Right ventricle myocardium superior (tissue), 1 donor: ENCODE data around the gene GPC5. TPM values are rescaled to one million over a fixed set of nuclear protein-coding genes. Genes with fewer than 3 reads are reported as not detected.
"Not testable (repeated sequence)": the region's sequence is repeated elsewhere in the genome, so short reads cannot be mapped to it uniquely, and the experiment has no call there.

Source experiments
- ATAC-seq: fragments of 200-7000 bp; cut with Tn5 transposase; one replicate; pipeline ENCODE4 v1.9.1; 2020; ENCODE audit warnings: mild to moderate bottlenecking; ENCODE audit not compliant: poor library complexity
- DNase-seq: peaks from one replicate; pipeline ENCODE4 v3.0.0-alpha.2; 2020
- intact Hi-C: fragments of 100-400 bp; cut with DNase I; formaldehyde crosslinking; loops from one replicate; pipeline ENCODE4 v1.11.2; 2022
- total RNA-seq: library from RNA; stranded (reverse); fragmentation: NEBNext Ultra II Directional; extraction: Animal tissue kit (Norgen Biotek cat#: 25700); gene quantifications from one replicate; pipeline ENCODE4 v1.2.1, GENCODE V29; 2021
- donor health status: DM: no; HTN: yes; CAD: no; lungs with severe emphysema.

GPC5 gene
- total RNA-seq, 1 donor from 2014 or later: 1.4 TPM

DNA sequence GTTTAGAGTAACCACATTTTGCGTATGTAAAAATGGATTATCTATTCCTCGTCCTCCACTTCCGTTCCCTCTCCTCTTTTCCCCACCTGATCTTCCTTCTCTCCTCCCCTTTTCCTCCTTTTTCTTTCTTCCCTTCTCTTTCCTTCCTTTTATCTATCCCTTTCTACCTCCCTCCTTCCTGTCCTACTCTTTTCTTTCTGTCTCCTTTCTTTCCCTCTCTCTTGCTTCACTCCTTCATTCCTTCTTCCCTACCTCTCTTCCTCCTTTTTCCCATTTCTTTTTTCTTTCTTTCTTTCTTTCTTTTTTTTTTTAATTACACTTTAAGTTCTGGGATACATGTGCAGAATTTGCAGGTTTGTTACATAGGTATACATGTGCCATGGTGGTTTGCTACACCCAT lies 1139.7 kb downstream of the GPC5 start:
- intact Hi-C loops: no loop called here
- no peak for ATAC-seq

GRCh38 chr13:92539148-92539547 lies 1140.7 kb downstream of the GPC5 start:
- intact Hi-C loops, ATAC-seq, DNase-seq: not testable (repeated sequence)

More for the DNA sequence above, 1139.7 kb downstream of the GPC5 start:
- no peak for DNase-seq

DNA sequence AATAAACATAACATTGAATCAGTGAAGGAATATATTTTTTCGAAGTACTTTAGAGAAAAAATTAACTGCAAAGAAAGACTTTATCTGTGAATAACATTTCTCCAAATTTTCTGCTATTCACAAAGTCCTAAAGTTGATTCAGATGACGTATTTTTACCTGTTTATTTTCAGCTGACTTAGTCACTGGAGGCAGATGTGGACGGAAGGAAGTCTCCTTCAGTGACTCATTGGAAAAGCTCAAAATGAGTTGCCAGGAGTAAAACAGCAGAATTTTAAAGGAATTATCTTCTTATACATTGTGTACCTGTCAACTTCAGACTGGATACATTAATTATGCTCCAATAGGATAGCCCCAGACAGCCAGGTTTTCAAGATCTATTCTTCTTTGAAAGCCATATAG lies 1148.8 kb downstream of the GPC5 start:
- intact Hi-C loops: no loop called here
- DNase-seq (no peak), ATAC-seq (no peak)

- intact Hi-C loops: no loop called here
- DNase-seq (no peak), ATAC-seq (no peak)
Observed at GRCh38 chr13:92549276-92549675, 1150.9 kb downstream of the GPC5 start.

DNA sequence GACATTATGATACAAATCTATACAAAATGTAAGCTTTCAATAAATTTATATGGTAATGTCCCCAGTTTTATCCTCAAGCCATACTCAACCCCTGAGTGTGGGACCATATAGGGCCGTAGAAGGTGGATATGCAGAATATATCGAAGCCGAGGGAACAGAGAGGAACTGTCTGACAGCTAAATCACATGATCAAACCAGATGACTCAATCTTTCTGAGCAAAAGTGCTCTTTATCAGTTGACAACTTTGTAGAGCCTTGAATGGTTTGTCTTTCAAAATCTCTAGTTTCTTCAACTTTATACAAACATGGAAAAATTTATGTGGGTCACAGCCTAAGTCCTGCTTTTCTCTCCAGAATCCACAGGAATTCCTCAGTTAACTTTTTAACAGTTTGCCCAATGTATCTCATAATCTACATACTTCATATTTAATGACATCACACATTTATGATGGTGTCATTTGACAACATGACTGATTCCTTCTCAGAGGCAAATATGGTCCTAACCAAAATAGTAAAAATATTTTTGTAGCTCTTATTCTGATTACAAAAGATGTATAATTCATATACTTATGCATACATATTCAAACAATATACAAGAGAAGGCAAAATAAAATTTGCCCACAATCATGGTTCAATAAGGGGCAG lies 1155.2 kb downstream of the GPC5 start:
- intact Hi-C loops: no loop called here
- DNase-seq (no peak), ATAC-seq (no peak)

GRCh38 chr13:92560883-92561282 lies 1162.5 kb downstream of the GPC5 start:
- DNase-seq: no peak
- intact Hi-C loops: no loop called here
- no peak for ATAC-seq

DNA sequence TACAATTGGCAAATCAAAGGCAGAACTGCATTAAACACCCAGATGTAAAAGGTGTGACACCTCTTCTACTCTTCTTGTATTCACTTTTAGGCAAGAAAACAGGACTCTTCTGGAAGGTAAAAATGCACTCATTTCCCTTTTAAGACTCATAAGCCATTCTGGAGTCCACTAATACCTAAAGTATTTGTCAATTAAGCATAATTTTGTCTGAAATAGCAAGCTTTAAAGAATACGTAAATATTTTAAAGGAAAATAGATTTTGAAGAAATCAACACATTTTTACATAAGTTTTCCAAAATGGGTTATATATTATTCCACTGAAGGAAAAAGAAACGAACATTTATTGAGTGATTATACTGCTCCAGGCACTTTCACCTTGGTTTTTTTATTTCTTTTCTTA lies 1166.5 kb downstream of the GPC5 start:
- intact Hi-C loops: no loop called here
- DNase-seq: no peak
- no peak for ATAC-seq

DNA sequence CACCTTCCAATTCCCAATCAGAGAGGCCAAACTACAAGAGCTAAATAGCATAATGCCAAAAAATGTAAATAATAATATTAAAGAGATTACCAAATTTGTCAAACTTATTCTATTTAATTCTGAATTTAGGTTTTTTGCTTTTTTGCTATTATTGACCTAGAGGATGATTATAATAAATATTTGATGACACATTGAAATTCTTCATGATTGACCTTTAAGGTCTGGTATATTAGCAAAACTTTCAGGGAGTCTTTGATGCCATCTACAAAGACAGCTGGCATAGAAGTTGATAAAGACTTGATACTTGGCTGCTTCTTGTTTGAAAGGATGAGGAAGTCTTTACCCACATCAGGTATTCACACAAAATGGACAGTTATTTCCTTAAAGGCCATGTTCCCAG lies 1168.3 kb downstream of the GPC5 start:
- intact Hi-C loops: no loop called here
- ATAC-seq (no peak), DNase-seq (no peak)

GRCh38 chr13:92572190-92572589 lies 1173.8 kb downstream of the GPC5 start:
- intact Hi-C loops: no loop called here
- DNase-seq: no peak
- ATAC-seq: no peak

DNA sequence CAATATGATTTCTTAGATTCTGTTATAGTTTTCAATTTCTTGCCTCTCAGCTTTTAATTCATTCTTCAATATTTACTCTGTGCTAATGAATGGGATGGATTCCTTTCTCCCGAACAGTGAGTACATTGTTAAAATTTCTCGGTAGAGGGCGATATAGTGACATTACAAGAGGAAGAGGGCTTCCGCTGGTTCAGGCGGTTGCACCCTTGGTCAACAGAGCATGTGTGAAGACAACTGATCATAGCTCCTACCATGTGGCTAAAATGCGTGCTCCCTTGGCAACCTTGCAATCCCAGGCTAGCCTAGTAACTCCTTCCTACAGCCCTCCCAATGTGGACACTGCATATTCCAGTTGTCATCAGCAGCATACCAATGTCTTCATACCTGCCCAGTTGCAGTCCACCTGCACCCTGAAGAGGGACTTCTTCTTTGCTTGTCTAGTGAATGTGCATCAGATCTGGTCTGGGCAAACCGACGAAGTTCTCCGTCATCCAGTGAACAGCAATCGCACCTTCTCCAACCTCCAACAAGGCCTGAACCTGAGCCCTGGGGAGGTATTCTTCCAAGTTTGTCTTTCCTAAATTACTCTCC lies 1175.1 kb downstream of the GPC5 start:
- intact Hi-C loops: no loop called here
- peak; percentile 53 for ATAC-seq
- DNase-seq: no peak

- no peak for DNase-seq
- intact Hi-C loops: no loop called here
- no peak for ATAC-seq
Observed at GRCh38 chr13:92574499-92574898, 1176.1 kb downstream of the GPC5 start.

DNA sequence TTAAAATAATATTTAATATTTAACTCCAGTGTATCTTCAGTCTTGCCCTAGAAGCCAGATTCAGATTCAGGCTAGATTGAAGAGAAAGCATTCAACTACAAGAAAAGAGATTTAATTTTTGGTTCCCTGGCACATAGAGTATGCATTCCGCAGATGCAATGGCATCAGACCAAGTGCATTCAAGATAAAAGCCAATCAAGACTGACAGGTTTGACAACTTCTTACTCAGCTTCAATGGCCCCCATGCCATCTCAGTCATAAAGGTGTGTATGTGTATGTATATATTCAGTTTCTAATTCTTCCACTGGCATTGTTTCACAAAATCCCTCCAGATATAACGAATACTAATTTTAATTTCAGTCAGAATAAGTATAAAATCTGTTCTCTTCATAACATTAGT lies 1177.4 kb downstream of the GPC5 start:
- ATAC-seq (no peak), DNase-seq (no peak)
- intact Hi-C loops: no loop called here

- ATAC-seq (no peak), DNase-seq (no peak)
- intact Hi-C loops: no loop called here
Observed at GRCh38 chr13:92578358-92578757, 1179.9 kb downstream of the GPC5 start.

- no peak for ATAC-seq
- no peak for DNase-seq
- intact Hi-C loops: no loop called here
Observed at GRCh38 chr13:92589955-92590354, 1191.5 kb downstream of the GPC5 start.

DNA sequence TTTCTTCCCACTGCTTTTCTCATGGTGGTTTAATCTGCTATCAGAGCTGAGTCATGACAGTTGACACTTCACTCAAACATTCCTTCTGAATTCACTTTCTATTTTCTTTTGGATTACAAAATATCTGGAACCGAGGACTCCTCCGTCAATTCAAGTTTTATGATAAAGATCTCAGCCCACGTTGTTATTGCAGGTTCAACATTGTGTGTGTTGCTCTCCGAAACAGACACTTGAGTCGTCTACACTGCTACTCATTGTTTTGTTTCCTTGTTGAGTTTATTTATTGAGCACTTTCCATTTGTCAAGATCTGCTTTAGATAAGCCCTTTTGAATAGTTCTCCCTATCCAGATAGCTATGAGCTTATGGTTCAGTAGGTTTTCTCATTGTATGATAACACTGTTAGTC lies 1192.1 kb downstream of the GPC5 start:
- intact Hi-C loops: no loop called here
- ATAC-seq: no peak

GRCh38 chr13:92591117-92591516 lies 1192.7 kb downstream of the GPC5 start:
- ATAC-seq: no peak
- intact Hi-C loops: no loop called here

More for the DNA sequence above, 1192.1 kb downstream of the GPC5 start:
- no peak for DNase-seq

DNA sequence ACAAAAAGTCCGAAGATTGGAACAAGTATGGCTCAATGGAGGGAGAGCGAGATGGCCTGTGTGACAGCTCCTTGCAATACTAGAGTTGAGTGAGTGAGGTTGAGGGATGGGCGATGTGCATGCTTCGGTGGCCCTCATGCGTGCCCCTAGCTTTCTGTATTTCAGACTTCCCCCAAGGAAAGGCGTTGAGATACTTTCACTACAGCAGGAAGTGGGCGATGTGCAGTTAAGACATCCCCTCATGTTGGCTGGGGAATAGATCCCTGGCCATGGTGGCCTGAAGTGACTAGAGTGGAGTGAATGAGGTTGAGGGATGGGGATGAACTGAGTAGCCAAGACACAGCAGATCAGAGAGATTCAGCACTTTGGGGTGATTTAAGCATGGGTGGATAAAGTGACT lies 1194.3 kb downstream of the GPC5 start:
- intact Hi-C loops: no loop called here
- DNase-seq: no peak
- ATAC-seq: no peak

More at GRCh38 chr13:92591117-92591516, 1192.7 kb downstream of the GPC5 start:
- no peak for DNase-seq

GRCh38 chr13:92602560-92602959 lies 1204.1 kb downstream of the GPC5 start:
- ATAC-seq: no peak
- intact Hi-C loops: no loop called here

DNA sequence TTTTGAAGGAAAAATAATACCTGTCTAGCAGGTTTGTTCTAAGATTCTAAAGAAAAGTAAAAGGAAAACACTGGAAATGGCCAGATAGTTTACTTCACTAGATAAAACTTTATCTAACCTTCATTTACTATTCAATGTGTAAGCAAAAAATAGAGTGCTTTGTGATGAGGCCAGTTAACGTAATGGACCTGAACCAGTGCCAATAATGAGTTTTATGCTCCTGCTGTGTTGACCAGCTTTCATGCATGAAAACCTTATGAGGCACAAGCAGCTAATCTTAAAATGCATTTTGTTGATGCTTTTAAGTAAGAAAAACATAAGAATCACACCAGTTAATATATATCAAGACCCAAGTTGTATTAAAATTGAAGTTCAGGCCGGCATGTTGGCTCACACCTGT lies 1211.0 kb downstream of the GPC5 start:
- DNase-seq (no peak), ATAC-seq (no peak)
- intact Hi-C loops: no loop called here

More at GRCh38 chr13:92602560-92602959, 1204.1 kb downstream of the GPC5 start:
- no peak for DNase-seq

DNA sequence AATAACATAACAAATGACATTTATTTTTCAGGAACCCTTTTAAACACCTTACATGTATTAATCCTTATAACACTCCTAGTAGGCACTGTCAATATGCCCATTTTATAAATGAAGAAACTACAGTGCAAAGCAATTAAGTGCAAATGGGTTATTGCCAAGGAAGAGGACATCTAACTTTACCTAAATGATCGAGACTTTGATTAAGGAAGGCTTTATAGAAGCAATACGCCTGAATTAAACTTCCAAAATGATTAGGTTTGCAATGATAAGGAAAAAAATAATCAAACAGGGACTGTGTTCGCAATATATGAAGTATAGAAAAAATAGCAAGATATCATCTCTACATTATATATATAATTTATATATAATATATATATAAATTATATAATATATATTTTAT lies 1214.5 kb downstream of the GPC5 start:
- intact Hi-C loops: no loop called here
- no peak for ATAC-seq
- DNase-seq: no peak

GRCh38 chr13:92613921-92614320 lies 1215.5 kb downstream of the GPC5 start:
- no peak for DNase-seq
- intact Hi-C loops: no loop called here
- ATAC-seq: no peak
